ENCODE data around the gene CFAP65.

- TF ChIP-seq CTCF (IDR thresholded peaks at IDR 0.05; ENCODE audit: low read depth, low read length, poor library complexity, severe bottlenecking) (no peak), EZH2phosphoT487 (IDR thresholded peaks at IDR 0.05; ENCODE audit: borderline replicate concordance, low read length) (no peak)
Observed at GRCh38 chr2:219090436-219091299, 49.4 kb upstream of the CFAP65 start.
